Urinary bladder (tissue), 4 donors: ENCODE data around the gene MSN. TPM values are rescaled to one million over a fixed set of nuclear protein-coding genes. Genes with fewer than 3 reads are reported as not detected.
"Not testable (repeated sequence)": the region's sequence is repeated elsewhere in the genome, so short reads cannot be mapped to it uniquely, and the experiment has no call there.

Experiments used
- DNase-seq: peaks from one replicate; pipeline ENCODE4 v3.0.0-alpha.2; 2015; ENCODE audit errors: extremely low spot score
- H3K27ac ChIP-seq: one replicate; pipeline ENCODE4 v1.5.1; 2013; ENCODE audit warnings: low read depth, mild to moderate bottlenecking, moderate library complexity
- H3K36me3 ChIP-seq: one replicate; pipeline ENCODE4 v1.6.1; 2013; ENCODE audit warnings: mild to moderate bottlenecking, moderate library complexity; ENCODE audit not compliant: insufficient read depth
- H3K4me1 ChIP-seq: one replicate; pipeline ENCODE4 v1.6.1; 2013; ENCODE audit warnings: mild to moderate bottlenecking, moderate library complexity; ENCODE audit not compliant: insufficient read depth
- H3K4me3 ChIP-seq: one replicate; pipeline ENCODE4 v1.5.1; 2013; ENCODE audit warnings: low read depth, low read length
- WGBS: extraction: QIAGEN DNeasy Blood & Tissue Kit; methylation state at CpG from one replicate; pipeline ENCODE4 v1.1.7; 2013; 5-methylcytosine and 5-hydroxymethylcytosine counted together
- polyA plus RNA-seq: library from polyadenylated mRNA; stranded (reverse); fragments of 200-250 nt; gene quantifications from one replicate; pipeline ENCODE4 v1.2.3, GENCODE V29; 2013
- total RNA-seq: library from RNA; depleted of rRNA; stranded (reverse); fragments of >200 nt; gene quantifications from one replicate; pipeline ENCODE4 v1.2.3, GENCODE V29; 2014
- donor health status: healthy with polysubstance abuse.
- donor health status: healthy.

MSN gene
- total RNA-seq (76.3 TPM), polyA plus RNA-seq (184 TPM)

DNA sequence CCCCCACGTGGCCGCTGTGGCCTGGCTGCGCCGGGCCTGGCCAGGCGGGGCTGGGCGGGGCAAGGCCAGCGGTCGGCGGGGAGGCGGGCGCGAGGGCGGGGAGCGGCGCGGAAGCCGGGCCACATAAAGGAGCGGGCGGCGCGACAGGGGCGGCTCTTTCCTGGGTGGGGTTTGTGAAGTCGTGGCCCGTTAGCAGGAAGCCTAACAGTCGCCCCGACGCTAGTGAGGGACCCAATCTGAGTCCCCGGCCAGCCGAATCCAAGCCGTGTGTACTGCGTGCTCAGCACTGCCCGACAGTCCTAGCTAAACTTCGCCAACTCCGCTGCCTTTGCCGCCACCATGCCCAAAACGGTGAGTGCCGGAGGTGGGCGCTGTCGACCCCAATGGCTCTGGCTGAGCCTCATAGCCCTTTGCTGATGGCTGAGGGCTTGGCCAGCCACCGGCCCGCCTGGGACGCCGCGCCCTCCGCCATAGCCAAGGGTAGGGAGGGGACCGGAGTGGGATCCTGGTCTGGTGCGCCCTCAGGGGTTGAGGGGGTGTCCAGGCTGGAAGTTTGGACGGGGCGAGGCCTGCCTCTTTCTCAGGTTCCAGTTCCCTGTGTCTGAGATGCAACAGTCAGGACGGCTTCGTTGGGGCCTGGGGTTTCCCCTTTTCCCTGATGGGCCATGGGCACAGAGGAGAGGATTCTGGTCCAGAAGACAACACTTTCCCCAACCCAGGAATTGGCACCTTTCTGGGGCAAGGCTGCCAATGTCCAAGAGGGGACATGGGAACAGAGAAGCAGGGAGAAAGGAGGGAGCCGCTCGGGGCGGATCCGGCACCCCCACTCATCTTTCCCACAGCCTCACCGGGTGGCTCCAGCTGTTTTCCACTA is at the start of gene MSN:
MSN (plus strand) TSS at position 152 of the 874 bp plus-strand sequence; CDS start at position 340, 188 bp downstream.
- no peaks in the 10 kb centered on the region for H3K36me3 ChIP-seq
- peak within 1 kb of the TSS; percentile 80 for H3K27ac ChIP-seq
- no peak for DNase-seq
- 1% methylated on average over 51 of the region's 56 CpGs for WGBS
- H3K4me3 ChIP-seq = peak within 1 kb of the TSS; percentile 53
- peaks cover 2% of the 10 kb centered on the region for H3K4me1 ChIP-seq

DNA sequence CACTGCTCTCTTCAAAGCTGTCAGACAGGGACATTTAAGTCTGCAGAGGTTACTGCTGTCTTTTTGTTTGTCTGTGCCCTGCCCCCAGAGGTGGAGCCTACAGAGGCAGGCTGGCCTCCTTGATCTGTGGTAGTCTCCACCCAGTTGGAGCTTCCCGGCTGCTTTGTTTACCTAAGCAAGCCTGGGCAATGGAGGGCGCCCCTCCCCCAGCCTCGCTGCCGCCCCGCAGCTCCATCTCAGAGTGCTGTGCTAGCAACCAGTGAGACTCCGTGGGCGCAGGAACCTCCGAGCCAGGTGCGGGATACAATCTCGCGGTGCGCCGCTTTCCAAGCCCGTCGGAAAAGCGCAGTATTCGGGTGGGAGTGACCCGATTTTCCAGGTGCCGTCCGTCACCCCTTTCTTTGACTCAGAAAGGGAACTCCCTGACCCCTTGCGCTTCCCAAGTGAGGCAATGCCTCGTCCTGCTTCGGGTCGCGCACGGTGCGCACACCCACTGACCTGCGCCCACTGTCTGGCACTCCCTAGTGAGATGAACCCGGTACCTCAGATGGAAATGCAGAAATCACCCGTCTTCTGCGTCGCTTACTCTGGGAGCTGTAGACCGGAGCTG is 47.3 kb upstream of the MSN start:
- not testable (repeated sequence) for H3K4me3 ChIP-seq, DNase-seq, H3K27ac ChIP-seq, H3K4me1 ChIP-seq, H3K36me3 ChIP-seq
- 85% methylated on average over 33 of the region's 33 CpGs for WGBS

DNA sequence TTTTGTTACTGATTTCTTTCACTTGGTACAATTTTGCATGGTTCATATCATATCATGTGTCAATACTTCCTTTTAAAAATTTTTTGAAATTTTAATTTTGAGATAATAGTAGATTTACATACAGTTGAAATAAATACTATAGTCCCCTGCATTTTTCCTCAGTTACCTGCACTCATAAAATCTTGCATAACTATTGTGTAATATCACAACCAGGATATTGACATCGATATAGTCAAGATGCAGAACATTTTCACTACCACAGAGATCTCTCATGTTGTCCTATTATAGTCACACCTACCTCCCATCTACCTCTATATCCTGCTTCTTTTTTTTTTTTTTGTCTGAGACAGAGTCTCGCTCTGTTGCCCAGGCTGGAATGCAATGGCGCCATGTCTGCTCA is 36.7 kb upstream of the MSN start:
- no peak for DNase-seq
- H3K36me3 ChIP-seq = no peaks in the 10 kb centered on the region
- H3K27ac ChIP-seq = no peak overlapping the region
- H3K4me1 ChIP-seq = no peaks in the 10 kb centered on the region
- 98% methylated on average over 3 of the region's 3 CpGs for WGBS
- no peak overlapping the region for H3K4me3 ChIP-seq

DNA sequence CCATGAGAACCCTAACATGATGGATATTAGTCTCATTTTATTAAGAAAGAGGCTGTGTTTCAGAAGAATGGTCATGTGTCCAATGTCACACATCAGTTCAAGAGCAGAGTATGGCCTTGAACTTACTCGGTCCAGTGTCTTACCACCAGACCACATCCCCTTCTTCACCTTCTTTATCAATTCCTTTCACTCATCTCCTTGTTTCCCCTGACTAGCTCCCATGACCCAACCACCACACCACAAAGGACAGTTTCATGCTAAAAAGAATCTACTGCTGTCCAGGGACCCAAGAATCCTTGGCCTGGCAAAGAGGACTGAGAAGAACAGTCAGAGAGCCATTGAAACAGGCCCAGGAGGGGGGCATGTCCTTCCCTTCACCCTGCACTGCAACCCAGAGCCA is 33.6 kb upstream of the MSN start:
- H3K27ac ChIP-seq = no peak overlapping the region
- no peaks in the 10 kb centered on the region for H3K36me3 ChIP-seq
- H3K4me3 ChIP-seq = no peak overlapping the region
- WGBS = 80% methylated on average over 1 of the region's 1 CpG
- H3K4me1 ChIP-seq = no peaks in the 10 kb centered on the region
- no peak for DNase-seq

DNA sequence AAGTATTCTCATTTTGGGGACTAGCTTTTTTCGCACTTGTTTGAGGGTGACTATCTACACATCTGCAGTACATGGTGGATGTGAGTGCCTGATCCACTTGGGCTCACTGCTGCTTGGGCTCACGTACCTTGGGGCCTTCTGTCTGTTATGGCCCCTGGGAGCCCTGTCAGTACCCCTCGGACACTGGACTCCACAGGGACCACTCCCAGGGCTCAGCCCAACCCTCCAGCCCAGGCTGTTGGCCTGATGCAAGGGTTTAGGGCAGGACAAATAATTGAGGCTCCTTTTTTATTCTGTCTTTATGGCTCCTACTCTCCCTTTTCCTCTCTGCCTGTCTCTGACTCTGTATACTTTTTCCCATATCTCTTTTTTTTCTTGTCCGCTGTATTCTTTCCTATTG is 32.7 kb upstream of the MSN start:
- 73% methylated on average over 4 of the region's 4 CpGs for WGBS
- Histone ChIP-seq H3K4me3 (no peak overlapping the region), H3K36me3 (no peaks in the 10 kb centered on the region), H3K4me1 (no peaks in the 10 kb centered on the region), H3K27ac (no peak overlapping the region)
- no peak for DNase-seq

DNA sequence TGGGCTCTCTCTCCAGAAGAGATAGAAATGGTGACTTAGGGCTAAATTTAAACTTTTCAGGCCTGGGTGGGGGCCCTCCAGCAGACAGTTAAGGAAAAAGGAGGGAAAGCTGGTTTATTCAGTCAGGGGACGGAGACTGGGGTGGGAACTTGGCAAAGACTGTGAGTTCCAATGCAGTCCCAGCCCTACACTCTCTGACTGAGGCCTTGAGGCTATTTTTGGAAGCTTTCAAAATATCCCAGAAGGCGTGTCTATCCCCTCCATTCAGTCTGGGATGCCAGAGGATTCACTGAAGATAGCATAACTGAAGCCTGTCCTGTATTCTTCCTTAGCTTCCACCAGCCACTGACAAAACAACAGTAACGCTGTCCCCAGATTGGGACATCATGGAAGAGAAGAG is 32.1 kb upstream of the MSN start:
- Histone ChIP-seq H3K4me1 (no peaks in the 10 kb centered on the region), H3K36me3 (no peaks in the 10 kb centered on the region), H3K27ac (no peak overlapping the region), H3K4me3 (no peak overlapping the region)
- no peak for DNase-seq
- 18% methylated on average over 3 of the region's 3 CpGs for WGBS

DNA sequence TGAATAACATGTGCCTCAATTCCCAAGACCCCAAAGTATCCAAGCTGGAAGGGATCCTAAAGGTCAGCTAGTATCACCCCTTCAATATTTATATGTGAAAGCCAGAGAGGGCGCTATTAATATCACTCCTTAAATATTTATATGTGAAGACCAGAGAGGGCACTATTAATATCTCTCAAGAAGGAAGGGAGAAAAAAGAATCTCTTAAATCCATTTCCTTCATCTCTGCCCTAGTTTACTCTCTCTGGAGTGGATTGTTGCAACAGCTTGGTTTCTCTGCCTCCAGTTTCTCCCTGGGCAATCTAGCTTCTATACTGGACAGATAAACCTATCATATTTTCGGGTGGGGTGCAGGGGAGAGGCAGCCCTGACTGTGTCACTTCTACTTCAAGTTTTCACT is 31.6 kb upstream of the MSN start:
- 43% methylated on average over 2 of the region's 2 CpGs for WGBS

DNA sequence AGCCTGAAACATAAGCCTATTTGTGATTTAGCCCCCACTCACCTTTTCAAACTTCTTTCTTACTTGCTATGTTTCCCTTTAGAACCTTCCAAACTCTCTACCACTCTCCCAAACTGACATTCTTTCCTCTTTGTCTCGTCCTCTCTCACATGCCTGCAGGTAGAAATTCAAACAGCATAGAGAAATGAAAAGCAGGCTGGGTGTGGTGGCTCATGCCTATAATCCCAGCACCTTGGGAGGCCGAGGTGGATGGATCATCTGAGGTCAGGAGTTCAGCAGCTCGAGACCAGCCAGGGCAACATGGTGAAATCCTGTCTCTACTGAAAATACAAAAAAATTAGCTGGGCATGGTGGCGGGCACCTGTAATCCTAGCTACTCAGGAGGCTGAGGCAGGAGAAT is 31.2 kb upstream of the MSN start:
- H3K27ac ChIP-seq = peak overlapping the region; percentile 38
- not testable (repeated sequence) for DNase-seq, H3K36me3 ChIP-seq, H3K4me3 ChIP-seq, H3K4me1 ChIP-seq
- WGBS = 81% methylated on average over 4 of the region's 4 CpGs

More for the DNA sequence above, 31.6 kb upstream of the MSN start:
- H3K4me3 ChIP-seq = no peak overlapping the region
- H3K36me3 ChIP-seq = no peaks in the 10 kb centered on the region
- no peak overlapping the region for H3K27ac ChIP-seq
- no peak for DNase-seq
- H3K4me1 ChIP-seq = no peaks in the 10 kb centered on the region

DNA sequence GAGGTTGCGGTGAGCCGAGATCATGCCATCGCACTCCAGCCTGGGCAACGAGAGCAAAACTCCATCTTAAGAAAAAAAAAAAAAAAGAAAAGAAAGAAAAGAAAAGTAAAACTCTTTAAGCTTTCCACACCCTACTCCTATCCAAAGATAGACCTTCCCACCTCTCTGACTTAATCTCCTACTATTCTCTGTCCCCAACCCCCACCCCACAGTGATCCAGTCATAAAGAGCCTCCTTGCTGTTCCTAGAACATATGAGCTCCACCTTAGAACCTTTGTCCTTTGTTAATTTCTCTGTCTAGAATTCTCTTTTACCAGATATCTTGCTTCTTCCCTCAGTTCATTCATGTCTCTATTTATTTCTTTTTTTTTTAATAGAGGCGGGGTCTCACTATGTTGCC is 30.1 kb upstream of the MSN start:
- WGBS = 98% methylated on average over 5 of the region's 5 CpGs
- Histone ChIP-seq H3K4me3 (no peak overlapping the region), H3K36me3 (no peaks in the 10 kb centered on the region), H3K27ac (no peak overlapping the region), H3K4me1 (no peaks in the 10 kb centered on the region)
- DNase-seq = no peak

DNA sequence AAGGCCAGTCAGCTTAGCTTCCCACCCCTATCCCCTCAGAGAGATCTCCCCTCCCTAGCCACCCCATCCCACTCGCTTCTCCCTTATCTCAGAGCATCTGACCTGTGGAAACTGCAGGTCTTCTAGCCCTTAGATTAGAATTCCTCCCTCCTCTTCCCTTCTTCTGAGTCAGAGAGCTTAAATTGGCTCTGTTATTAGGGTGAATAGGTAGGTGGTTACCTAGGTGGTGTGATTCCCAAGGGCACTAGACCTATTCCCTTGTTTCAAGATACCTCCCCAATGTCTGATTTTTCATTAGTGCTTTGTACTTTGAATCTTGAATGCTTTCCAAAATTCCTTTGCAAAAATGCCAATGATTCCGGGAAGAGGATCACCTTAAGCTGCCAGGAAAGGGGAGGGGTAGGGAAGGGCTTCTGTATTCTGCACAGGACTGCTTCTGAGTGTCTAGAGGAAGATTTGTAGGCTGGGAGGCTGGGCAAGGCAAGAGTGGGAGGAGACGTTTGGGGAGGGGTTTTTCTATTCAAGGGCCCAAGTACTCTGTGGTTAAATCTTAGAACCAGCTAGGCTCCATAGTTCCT is 24.5 kb upstream of the MSN start:
- H3K27ac ChIP-seq = no peak overlapping the region
- whole genome bisulfite sequencing = 37% methylated on average over 3 of the region's 3 CpGs
- no peak overlapping the region for H3K4me3 ChIP-seq
- H3K4me1 ChIP-seq = no peaks in the 10 kb centered on the region
- no peaks in the 10 kb centered on the region for H3K36me3 ChIP-seq
- no peak for DNase-seq

DNA sequence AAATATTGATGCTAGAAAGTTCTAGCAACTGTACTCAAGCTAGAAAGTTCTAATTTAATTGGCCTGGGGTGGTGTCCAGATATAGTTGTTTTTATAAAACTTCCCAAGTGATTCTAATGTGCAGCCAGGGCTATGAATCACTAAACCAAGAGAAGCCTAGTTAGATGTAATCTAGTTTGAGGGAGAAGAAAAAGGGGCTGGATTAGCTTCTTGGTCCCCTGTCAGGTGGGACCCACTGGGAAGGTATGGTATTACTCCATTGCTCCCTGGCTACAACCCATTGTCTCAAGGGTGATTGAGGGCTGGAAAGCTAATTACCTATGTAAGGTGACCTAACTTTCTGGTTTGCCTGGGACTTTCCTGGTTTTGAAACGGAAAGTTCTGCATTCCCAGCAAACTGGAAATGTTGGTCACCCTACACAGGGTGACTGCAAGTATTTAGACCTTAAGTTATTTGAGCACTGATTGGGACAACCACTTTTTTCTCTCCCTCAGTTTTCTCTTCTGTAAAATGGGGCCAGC is 23.9 kb upstream of the MSN start:
- no peak overlapping the region for H3K4me3 ChIP-seq
- no peaks in the 10 kb centered on the region for H3K36me3 ChIP-seq
- no peak overlapping the region for H3K27ac ChIP-seq
- WGBS = 83% methylated on average over 1 of the region's 1 CpG
- H3K4me1 ChIP-seq = no peaks in the 10 kb centered on the region
- no peak for DNase-seq

DNA sequence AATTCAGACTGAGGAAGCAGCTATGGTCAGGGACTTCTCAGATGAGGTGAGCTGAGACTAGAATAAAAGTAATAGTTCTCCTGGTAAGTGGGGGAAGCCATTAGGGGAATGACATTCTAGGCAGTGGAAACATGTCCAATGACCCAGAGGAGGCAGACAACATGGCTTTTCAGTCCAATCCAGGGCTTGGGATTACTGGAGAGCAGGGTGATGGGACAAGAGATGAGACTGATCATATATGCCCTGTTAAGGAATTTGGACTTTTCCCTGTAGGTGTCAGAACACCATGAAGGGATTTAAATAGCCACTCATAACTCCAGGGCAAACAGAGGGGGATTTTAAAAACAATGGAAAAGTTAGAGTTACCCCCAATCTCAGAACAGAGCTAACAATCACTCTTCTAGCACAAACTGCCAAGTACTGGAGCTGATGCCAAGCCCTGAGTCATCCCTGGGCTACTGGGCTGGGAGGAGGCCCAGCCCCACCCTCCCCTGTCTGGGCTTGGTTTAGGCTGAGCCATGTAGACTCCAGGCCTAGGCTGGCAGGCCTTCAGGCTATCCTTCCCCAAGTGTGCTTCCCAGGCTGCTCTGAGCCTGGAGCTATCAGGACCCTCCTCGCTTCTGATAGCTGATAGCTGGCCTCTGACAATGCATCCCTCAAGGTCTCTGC is 22.7 kb upstream of the MSN start:
- no peaks in the 10 kb centered on the region for H3K36me3 ChIP-seq
- H3K27ac ChIP-seq = no peak overlapping the region
- H3K4me1 ChIP-seq = no peaks in the 10 kb centered on the region
- no peak overlapping the region for H3K4me3 ChIP-seq
- DNase-seq = no peak
- WGBS = 22% methylated on average over 1 of the region's 1 CpG

DNA sequence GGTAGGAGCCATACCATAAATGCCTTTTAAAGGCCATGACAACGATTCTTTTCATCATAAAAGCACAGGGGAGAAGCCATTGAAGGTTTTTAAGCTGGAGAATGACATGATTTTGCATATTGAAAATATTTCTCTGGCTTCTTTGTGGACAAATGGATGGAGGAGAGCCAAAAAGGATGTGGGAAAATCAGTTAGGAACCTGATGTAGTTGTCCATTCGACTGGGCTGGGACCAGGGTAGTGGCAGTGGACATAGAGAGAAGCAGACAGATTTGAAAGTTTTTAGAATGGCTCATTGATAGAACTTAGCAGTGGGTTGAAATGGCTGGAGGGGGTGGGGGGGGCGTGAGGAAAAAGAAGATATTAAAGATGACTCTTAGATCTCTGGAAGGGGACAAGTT is 19.7 kb upstream of the MSN start:
- no peaks in the 10 kb centered on the region for H3K36me3 ChIP-seq
- WGBS = 88% methylated on average over 3 of the region's 3 CpGs
- H3K4me1 ChIP-seq = no peaks in the 10 kb centered on the region
- no peak for DNase-seq
- no peak overlapping the region for H3K4me3 ChIP-seq
- no peak overlapping the region for H3K27ac ChIP-seq
